Type B pancreatic cell (in vitro differentiated cells): ENCODE data around the gene ITGA3. TPM values are rescaled to one million over a fixed set of nuclear protein-coding genes. Genes with fewer than 3 reads are reported as not detected.

Source experiments
- DNase-seq: peaks from one replicate; pipeline ENCODE4 v3.0.0; 2021; ENCODE audit warnings: mixed read lengths; ENCODE audit not compliant: unreplicated experiment; ENCODE audit errors: extremely low spot score
- H3K27ac Mint-ChIP-seq: 2 replicates; pipeline ENCODE4 v1.8.0; 2021; ENCODE audit warnings: mild to moderate bottlenecking, mixed read lengths
- H3K27me3 Mint-ChIP-seq: 2 replicates; pipeline ENCODE4 v1.8.0; 2021; ENCODE audit warnings: mixed read lengths
- H3K36me3 Mint-ChIP-seq: 2 replicates; pipeline ENCODE4 v1.8.0; 2021; ENCODE audit warnings: mixed read lengths
- H3K4me1 Mint-ChIP-seq: one replicate; pipeline ENCODE4 v1.8.0; 2021; ENCODE audit warnings: mixed read lengths; ENCODE audit not compliant: unreplicated experiment
- H3K4me3 Mint-ChIP-seq: 2 replicates; pipeline ENCODE4 v1.8.0; 2021; ENCODE audit warnings: mild to moderate bottlenecking, mixed read lengths
- H3K9me3 Mint-ChIP-seq: 2 replicates; pipeline ENCODE4 v1.8.0; 2021; ENCODE audit warnings: mixed read lengths
- total RNA-seq: library from RNA; stranded (reverse); gene quantifications from 2 replicates; pipeline ENCODE4 v1.2.1, GENCODE V29; 2021; ENCODE audit warnings: low replicate concordance
- TF ChIP-seq, protein P1 (sequence below): fragments of 200-600 bp; sonication (generic); conservative IDR thresholded peaks from 2 replicates; pipeline ENCODE4 v1.5.0; 2021; ENCODE audit warnings: antibody characterized with exemption, mild to moderate bottlenecking

The ITGA3 gene
- total RNA-seq, 1 donor from 2014 or later, result 20.3 TPM

- H3K27me3 Mint-ChIP-seq, result no peaks in the 10 kb centered on the region
- no peaks in the 10 kb centered on the region for H3K9me3 Mint-ChIP-seq
- DNase-seq, result no peak
- TF ChIP-seq, protein P1, sequence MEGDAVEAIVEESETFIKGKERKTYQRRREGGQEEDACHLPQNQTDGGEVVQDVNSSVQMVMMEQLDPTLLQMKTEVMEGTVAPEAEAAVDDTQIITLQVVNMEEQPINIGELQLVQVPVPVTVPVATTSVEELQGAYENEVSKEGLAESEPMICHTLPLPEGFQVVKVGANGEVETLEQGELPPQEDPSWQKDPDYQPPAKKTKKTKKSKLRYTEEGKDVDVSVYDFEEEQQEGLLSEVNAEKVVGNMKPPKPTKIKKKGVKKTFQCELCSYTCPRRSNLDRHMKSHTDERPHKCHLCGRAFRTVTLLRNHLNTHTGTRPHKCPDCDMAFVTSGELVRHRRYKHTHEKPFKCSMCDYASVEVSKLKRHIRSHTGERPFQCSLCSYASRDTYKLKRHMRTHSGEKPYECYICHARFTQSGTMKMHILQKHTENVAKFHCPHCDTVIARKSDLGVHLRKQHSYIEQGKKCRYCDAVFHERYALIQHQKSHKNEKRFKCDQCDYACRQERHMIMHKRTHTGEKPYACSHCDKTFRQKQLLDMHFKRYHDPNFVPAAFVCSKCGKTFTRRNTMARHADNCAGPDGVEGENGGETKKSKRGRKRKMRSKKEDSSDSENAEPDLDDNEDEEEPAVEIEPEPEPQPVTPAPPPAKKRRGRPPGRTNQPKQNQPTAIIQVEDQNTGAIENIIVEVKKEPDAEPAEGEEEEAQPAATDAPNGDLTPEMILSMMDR, result no peak
- H3K36me3 Mint-ChIP-seq, result peaks cover 7% of the 10 kb centered on the region
- no peak overlapping the region for H3K4me3 Mint-ChIP-seq
- peaks cover 23% of the 10 kb centered on the region for H3K4me1 Mint-ChIP-seq
- no peak overlapping the region for H3K27ac Mint-ChIP-seq
Measured at GRCh38 chr17:50103941-50104340, 48.0 kb downstream of the ITGA3 start.

GRCh38 chr17:50105811-50106210 is 49.9 kb downstream of the ITGA3 start:
- H3K27ac Mint-ChIP-seq, result no peak overlapping the region
- peaks cover 12% of the 10 kb centered on the region for H3K4me1 Mint-ChIP-seq
- no peaks in the 10 kb centered on the region for H3K9me3 Mint-ChIP-seq
- H3K27me3 Mint-ChIP-seq, result no peaks in the 10 kb centered on the region
- no peak overlapping the region for H3K4me3 Mint-ChIP-seq
- no peak for DNase-seq
- H3K36me3 Mint-ChIP-seq, result peaks cover 7% of the 10 kb centered on the region
- TF ChIP-seq, protein P1, result no peak

DNA sequence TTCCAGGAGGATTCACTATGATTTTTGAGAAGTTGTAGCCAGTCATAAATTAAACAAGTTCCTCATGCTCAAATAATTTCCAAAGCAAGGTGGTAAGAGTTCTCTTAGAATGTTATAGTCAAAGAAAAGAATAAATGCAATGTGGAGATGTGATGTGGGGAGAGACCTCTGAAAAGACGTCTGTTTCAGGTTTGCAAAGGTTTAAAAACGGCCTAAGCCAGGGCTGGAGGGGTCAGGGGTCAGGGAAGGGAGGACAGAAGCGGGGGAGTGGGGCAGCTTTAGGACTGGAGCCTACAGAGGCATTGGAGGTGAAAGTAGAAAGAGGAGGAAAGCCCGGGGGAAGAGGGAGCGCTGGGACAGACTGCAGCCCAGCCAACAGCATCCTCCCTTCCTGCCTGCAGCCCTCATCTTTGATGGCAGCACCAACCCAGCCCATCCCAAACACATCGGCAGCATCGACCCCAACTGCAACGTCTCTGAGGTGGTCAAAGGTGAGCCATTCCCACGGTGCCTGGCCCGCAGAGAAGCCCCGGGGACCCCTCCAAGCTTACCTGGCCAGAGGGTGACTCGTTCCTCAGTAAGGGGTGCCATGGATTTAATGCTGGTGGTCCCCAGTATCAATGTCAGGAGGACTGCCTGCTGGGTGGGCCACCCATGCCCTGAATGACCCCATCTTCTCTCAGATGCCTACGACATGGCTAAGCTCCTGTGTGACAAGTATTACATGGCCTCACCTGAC is 50.7 kb downstream of the ITGA3 start:
- Mint-ChIP-seq H3K4me1 (peaks cover 5% of the 10 kb centered on the region), H3K9me3 (no peaks in the 10 kb centered on the region), H3K36me3 (peaks cover 7% of the 10 kb centered on the region), H3K27me3 (no peaks in the 10 kb centered on the region), H3K27ac (no peak overlapping the region), H3K4me3 (no peak overlapping the region)
- DNase-seq, result no peak
- TF ChIP-seq, protein P1, result no peak

- no peaks in the 10 kb centered on the region for H3K9me3 Mint-ChIP-seq
Measured at GRCh38 chr17:50107790-50108414, 52.0 kb downstream of the ITGA3 start.

GRCh38 chr17:50108556-50108955 is 52.6 kb downstream of the ITGA3 start:
- Mint-ChIP-seq H3K9me3 (no peaks in the 10 kb centered on the region), H3K4me3 (no peak overlapping the region), H3K4me1 (no peaks in the 10 kb centered on the region), H3K36me3 (peaks cover 7% of the 10 kb centered on the region), H3K27me3 (no peaks in the 10 kb centered on the region), H3K27ac (no peak overlapping the region)
- no peak for DNase-seq
- TF ChIP-seq, protein P1, result no peak

More at GRCh38 chr17:50107790-50108414, 52.0 kb downstream of the ITGA3 start:
- Mint-ChIP-seq H3K36me3 (peaks cover 7% of the 10 kb centered on the region), H3K4me1 (no peaks in the 10 kb centered on the region), H3K27me3 (no peaks in the 10 kb centered on the region), H3K27ac (no peak overlapping the region), H3K4me3 (no peak overlapping the region)
- TF ChIP-seq, protein P1, result no peak
- DNase-seq, result no peak
